Smooth muscle cell of the umbilical artery (primary cell): ENCODE measurements around the gene SPATA31A6. TPM values are rescaled to one million over a fixed set of nuclear protein-coding genes. Genes with fewer than 3 reads are reported as not detected.

Experiments
- total RNA-seq: library from RNA; depleted of rRNA; stranded (reverse); fragments of >200 nt; gene quantifications from 2 replicates; pipeline ENCODE4 v1.2.3, GENCODE V29; 2014

SPATA31A6 gene
- not detected in 2 replicates for total RNA-seq

DNA sequence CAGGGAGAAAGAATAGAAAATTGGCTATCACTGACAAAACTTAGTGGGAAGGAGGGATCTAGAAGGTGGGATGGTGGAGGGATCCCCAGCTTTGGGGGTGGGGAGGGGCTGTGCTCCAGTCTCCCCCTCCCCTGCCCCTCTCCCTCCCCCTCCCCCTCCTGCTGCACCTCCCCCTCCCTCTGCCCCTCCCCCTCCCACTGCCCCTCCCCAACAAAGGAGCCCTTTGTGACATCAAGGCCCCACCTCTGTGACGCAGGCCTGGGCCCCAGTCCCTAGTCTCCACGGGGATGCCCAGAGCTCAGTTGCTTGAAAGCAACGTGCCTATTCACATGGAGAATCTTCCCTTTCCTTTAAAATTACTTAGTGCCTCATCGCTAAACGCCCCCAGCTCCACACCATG is at the start of gene SPATA31A6:
Gene SPATA31A6, plus strand, starts transcription at position 301 of the 400 bp plus-strand sequence. Its CDS starts 29 bp downstream, at position 330.

Other genes with a start within 250 kb of the SPATA31A6 start
- 9.5 and 29.5 TPM in 2 replicates for gene CNTNAP3B, start 54.2 kb upstream of the SPATA31A6 start, total RNA-seq